ENCODE measurements around the gene MAP3K2. TPM values are rescaled to one million over a fixed set of nuclear protein-coding genes. Genes with fewer than 3 reads are reported as not detected.

Gene MAP3K2
- total RNA-seq, 1 experiment from 2014 or later = 54.8 TPM

DNA sequence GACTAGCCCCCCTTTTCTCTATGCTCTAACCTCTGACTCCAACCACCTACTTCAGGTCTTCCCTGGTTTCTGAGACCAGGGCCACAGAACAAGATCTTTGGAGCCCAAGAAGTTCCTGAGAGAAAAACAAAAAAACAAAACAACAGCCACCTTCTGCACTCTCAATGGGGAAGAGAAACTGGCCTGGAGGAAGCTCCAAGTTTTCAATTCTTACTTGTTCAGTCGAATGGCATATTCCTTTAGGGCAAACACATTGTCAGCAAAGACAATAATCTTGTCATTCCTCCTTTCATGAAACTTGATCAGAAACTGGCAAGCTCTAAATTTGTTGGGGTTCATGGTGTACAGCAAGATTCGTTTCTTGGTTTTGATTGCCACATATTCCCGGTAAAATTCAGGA is 108.8 kb downstream of the MAP3K2 start:
- Histone ChIP-seq H3K9me3 (ENCODE audit: low read depth, low read length, poor library complexity, severe bottlenecking) (no peaks in the 10 kb centered on the region), H3K36me3 (ENCODE audit: insufficient read depth, low read length, poor library complexity, severe bottlenecking) (peaks cover 60% of the 10 kb centered on the region), H3K4me3 (ENCODE audit: low read depth, low read length, poor library complexity, severe bottlenecking) (no peak overlapping the region), H3K27ac (ENCODE audit: low read depth, low read length, poor library complexity, severe bottlenecking) (no peak overlapping the region), H3K27me3 (replicated peaks; ENCODE audit: insufficient read depth, low read depth, low read length, poor library complexity) (no peaks in the 10 kb centered on the region), H3K4me1 (ENCODE audit: insufficient read depth, low read length, poor library complexity, severe bottlenecking) (no peaks in the 10 kb centered on the region)
- DNase-seq (ENCODE audit: low spot score) = no peak
- no TSS peak for BruUV-seq (replicated peaks)
- intact Hi-C loops (cut with micrococcal nuclease; ENCODE audit: unreplicated experiment) = no loop called here
- ChIA-PET POLR2A (ENCODE audit: low non-redundant PET) (no interaction called here), CTCF (no interaction called here)
- TF ChIP-seq, protein P1, sequence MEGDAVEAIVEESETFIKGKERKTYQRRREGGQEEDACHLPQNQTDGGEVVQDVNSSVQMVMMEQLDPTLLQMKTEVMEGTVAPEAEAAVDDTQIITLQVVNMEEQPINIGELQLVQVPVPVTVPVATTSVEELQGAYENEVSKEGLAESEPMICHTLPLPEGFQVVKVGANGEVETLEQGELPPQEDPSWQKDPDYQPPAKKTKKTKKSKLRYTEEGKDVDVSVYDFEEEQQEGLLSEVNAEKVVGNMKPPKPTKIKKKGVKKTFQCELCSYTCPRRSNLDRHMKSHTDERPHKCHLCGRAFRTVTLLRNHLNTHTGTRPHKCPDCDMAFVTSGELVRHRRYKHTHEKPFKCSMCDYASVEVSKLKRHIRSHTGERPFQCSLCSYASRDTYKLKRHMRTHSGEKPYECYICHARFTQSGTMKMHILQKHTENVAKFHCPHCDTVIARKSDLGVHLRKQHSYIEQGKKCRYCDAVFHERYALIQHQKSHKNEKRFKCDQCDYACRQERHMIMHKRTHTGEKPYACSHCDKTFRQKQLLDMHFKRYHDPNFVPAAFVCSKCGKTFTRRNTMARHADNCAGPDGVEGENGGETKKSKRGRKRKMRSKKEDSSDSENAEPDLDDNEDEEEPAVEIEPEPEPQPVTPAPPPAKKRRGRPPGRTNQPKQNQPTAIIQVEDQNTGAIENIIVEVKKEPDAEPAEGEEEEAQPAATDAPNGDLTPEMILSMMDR (conservative IDR thresholded peaks at IDR 0.05; ENCODE audit: low read depth, low read length) = no peak
- TF ChIP-seq EZH2 (IDR thresholded peaks at IDR 0.05; ENCODE audit: borderline replicate concordance, low read depth, low read length, poor library complexity, severe bottlenecking) = no peak

DNA sequence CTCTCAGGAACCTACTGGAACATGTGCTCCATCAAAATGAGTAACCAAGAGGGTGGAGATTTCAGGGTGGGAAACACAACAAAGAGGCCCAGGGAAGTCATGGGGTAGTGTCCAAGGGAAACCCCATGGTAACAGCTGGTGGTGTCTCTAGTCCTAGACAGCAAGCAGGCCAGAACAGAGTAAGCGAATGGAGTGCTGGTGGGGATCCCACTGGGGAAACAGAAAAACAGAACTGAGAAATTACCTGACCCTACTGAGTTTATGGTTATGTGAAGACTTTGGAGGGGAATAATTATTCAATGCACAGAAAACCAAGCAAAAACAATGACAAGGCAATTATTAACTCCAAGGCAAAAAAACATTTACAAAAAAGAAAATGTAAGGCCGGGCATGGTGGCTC is 110.7 kb downstream of the MAP3K2 start:
- TF ChIP-seq, protein P1 (conservative IDR thresholded peaks at IDR 0.05; ENCODE audit: low read depth, low read length) = no peak
- TF ChIP-seq EZH2 (IDR thresholded peaks at IDR 0.05; ENCODE audit: borderline replicate concordance, low read depth, low read length, poor library complexity, severe bottlenecking) = no peak
- ChIA-PET POLR2A (ENCODE audit: low non-redundant PET) (no interaction called here), CTCF (no interaction called here)
- no peaks in the 10 kb centered on the region for H3K27me3 ChIP-seq (replicated peaks; ENCODE audit: insufficient read depth, low read depth, low read length, poor library complexity)
- H3K27ac ChIP-seq (ENCODE audit: low read depth, low read length, poor library complexity, severe bottlenecking) = no peak overlapping the region
- DNase-seq (ENCODE audit: low spot score) = no peak
- no TSS peak for BruUV-seq (replicated peaks)
- H3K4me1 ChIP-seq (ENCODE audit: insufficient read depth, low read length, poor library complexity, severe bottlenecking) = no peaks in the 10 kb centered on the region
- no peak overlapping the region for H3K4me3 ChIP-seq (ENCODE audit: low read depth, low read length, poor library complexity, severe bottlenecking)
- peaks cover 64% of the 10 kb centered on the region for H3K36me3 ChIP-seq (ENCODE audit: insufficient read depth, low read length, poor library complexity, severe bottlenecking)
- no peaks in the 10 kb centered on the region for H3K9me3 ChIP-seq (ENCODE audit: low read depth, low read length, poor library complexity, severe bottlenecking)
- intact Hi-C loops (cut with micrococcal nuclease; ENCODE audit: unreplicated experiment) = no loop called here

DNA sequence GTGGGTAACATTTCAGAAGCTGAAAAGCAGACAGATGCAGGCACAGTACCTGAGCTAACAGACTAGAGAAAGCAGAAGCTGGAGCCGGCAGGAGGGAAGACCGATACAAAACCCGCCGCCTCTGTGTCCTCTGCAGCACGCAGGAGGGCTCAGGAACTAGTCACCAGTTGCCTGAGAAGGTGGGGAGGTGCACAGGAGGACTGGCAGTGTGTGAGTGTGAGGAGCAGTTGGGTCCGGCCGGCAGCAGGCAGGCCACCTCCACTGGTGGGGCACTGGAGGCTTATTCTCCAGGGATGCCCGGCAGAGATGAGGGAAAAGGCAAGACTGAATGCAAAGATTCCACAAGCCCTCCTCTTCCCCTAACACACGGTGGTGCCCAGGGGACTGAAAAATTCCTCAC is 112.0 kb downstream of the MAP3K2 start:
- H3K4me3 ChIP-seq (ENCODE audit: low read depth, low read length, poor library complexity, severe bottlenecking) = no peak overlapping the region
- H3K27me3 ChIP-seq (replicated peaks; ENCODE audit: insufficient read depth, low read depth, low read length, poor library complexity) = no peaks in the 10 kb centered on the region
- DNase-seq (ENCODE audit: low spot score) = no peak
- peaks cover 75% of the 10 kb centered on the region for H3K36me3 ChIP-seq (ENCODE audit: insufficient read depth, low read length, poor library complexity, severe bottlenecking)
- H3K4me1 ChIP-seq (ENCODE audit: insufficient read depth, low read length, poor library complexity, severe bottlenecking) = no peaks in the 10 kb centered on the region
- POLR2A ChIA-PET (ENCODE audit: low non-redundant PET) = no interaction called here
- intact Hi-C loops (cut with micrococcal nuclease; ENCODE audit: unreplicated experiment) = no loop called here
- no peak for TF ChIP-seq EZH2 (IDR thresholded peaks at IDR 0.05; ENCODE audit: borderline replicate concordance, low read depth, low read length, poor library complexity, severe bottlenecking)
- TF ChIP-seq, protein P1 (conservative IDR thresholded peaks at IDR 0.05; ENCODE audit: low read depth, low read length) = no peak
- no peak overlapping the region for H3K27ac ChIP-seq (ENCODE audit: low read depth, low read length, poor library complexity, severe bottlenecking)
- no TSS peak for BruUV-seq (replicated peaks)
- CTCF ChIA-PET = no interaction called here
- no peaks in the 10 kb centered on the region for H3K9me3 ChIP-seq (ENCODE audit: low read depth, low read length, poor library complexity, severe bottlenecking)

Data from A673 (cell line).